Measurements from ENCODE around the gene PRDX2. TPM values are rescaled to one million over a fixed set of nuclear protein-coding genes. Genes with fewer than 3 reads are reported as not detected.

Gene PRDX2
- total and polyA plus RNA-seq, 3 experiments from 2014 or later = 183 to 257 (median 184) TPM

GRCh38 chr19:12782424-12783290 is 18.9 kb downstream of the PRDX2 start:
- ChIA-PET CTCF (interaction anchor here (1.1 to 16.3 kb wide), 3 partner anchors 8 to 17 kb away, joined by 3 to 483 read pairs (median 6); partner anchors contain the start of genes JUNB, PRDX2 and THSD8), POLR2A (interaction anchor here (0.5 to 2.7 kb wide), 8 partner anchors 9 to 232 kb away, joined by 3 to 140 read pairs (median 3); partner anchors contain the start of genes JUNB and THSD8)
- Mint-ChIP-seq H3K36me3 (peaks cover 0 to 1% (median 0%) of the 10 kb centered on the region in 3 donors), H3K9me3 (no peaks in the 10 kb centered on the region), H3K27ac (peak overlapping the region in 7 of 8 donors; percentile 96 to 100 (median 98)), H3K27me3 (peaks cover 0 to 2% of the 10 kb centered on the region in 2 donors), H3K4me1 (peaks cover 26 to 38% (median 28%) of the 10 kb centered on the region in 3 donors), H3K4me3 (peak overlapping the region; percentile 77 to 93 (median 85))
- Histone ChIP-seq H3K9me3 (ENCODE audit: low read length) (no peaks in the 10 kb centered on the region), H3K4me1 (ENCODE audit: insufficient read depth, low read length) (peaks cover 66% of the 10 kb centered on the region), H3K27me3 (ENCODE audit: insufficient read depth, low read length, poor library complexity, severe bottlenecking) (no peaks in the 10 kb centered on the region), H3K27ac (ENCODE audit: low read depth, low read length) (peak overlapping the region; percentile 84), H3K36me3 (ENCODE audit: insufficient read depth, low read length) (no peaks in the 10 kb centered on the region), H3K4me3 (ENCODE audit: low read length) (peak overlapping the region; percentile 64)
- peak in 4 of 5 donors; percentile 92 to 99 (median 95) for DNase-seq

GRCh38 chr19:12782174-12782423 is 19.5 kb downstream of the PRDX2 start:
- Mint-ChIP-seq H3K4me1 (peaks cover 31 to 43% (median 32%) of the 10 kb centered on the region in 3 donors), H3K36me3 (peaks cover 0 to 1% (median 0%) of the 10 kb centered on the region in 3 donors), H3K27ac (peak overlapping the region in 7 of 8 donors; percentile 96 to 100 (median 98)), H3K9me3 (no peaks in the 10 kb centered on the region), H3K27me3 (peaks cover 0 to 2% of the 10 kb centered on the region in 2 donors), H3K4me3 (peak overlapping the region; percentile 77 to 93 (median 85))
- ChIA-PET CTCF (interaction anchor here (1.6 to 16.3 kb wide), 2 partner anchors 15 to 16 kb away, joined by 6 to 483 read pairs; partner anchors contain the start of genes JUNB, PRDX2 and THSD8), POLR2A (interaction anchor here (0.5 to 2.7 kb wide), 7 partner anchors 10 to 231 kb away, joined by 3 to 140 read pairs (median 3); partner anchors contain the start of gene JUNB)
- no peaks in the 10 kb centered on the region for H3K27me3 ChIP-seq (ENCODE audit: insufficient read depth, low read length, poor library complexity, severe bottlenecking)
- peak in 1 of 5 donors; percentile 98 for DNase-seq
- peaks cover 70% of the 10 kb centered on the region for H3K4me1 ChIP-seq (ENCODE audit: insufficient read depth, low read length)
- no peaks in the 10 kb centered on the region for H3K36me3 ChIP-seq (ENCODE audit: insufficient read depth, low read length)
- peak overlapping the region; percentile 84 for H3K27ac ChIP-seq (ENCODE audit: low read depth, low read length)
- no peaks in the 10 kb centered on the region for H3K9me3 ChIP-seq (ENCODE audit: low read length)
- peak overlapping the region; percentile 55 for H3K4me3 ChIP-seq (ENCODE audit: low read length)

GRCh38 chr19:12779162-12779993 is 22.2 kb downstream of the PRDX2 start:
- peaks cover 0 to 2% of the 10 kb centered on the region in 2 donors for H3K27me3 Mint-ChIP-seq
- peaks cover 0 to 1% (median 0%) of the 10 kb centered on the region in 3 donors for H3K36me3 Mint-ChIP-seq
- H3K9me3 Mint-ChIP-seq = no peaks in the 10 kb centered on the region
- no peaks in the 10 kb centered on the region for H3K36me3 ChIP-seq (ENCODE audit: insufficient read depth, low read length)
- peak overlapping the region; percentile 37 to 86 (median 59) for H3K4me3 Mint-ChIP-seq
- H3K27me3 ChIP-seq (ENCODE audit: insufficient read depth, low read length, poor library complexity, severe bottlenecking) = no peaks in the 10 kb centered on the region
- peak overlapping the region; percentile 92 for H3K4me3 ChIP-seq (ENCODE audit: low read length)
- H3K27ac Mint-ChIP-seq = peak overlapping the region; percentile 39 to 98 (median 83)
- peaks cover 32 to 45% (median 34%) of the 10 kb centered on the region in 3 donors for H3K4me1 Mint-ChIP-seq
- CTCF ChIA-PET = interaction anchor here (0.9 to 16.3 kb wide), 5 partner anchors 8 to 107 kb away, joined by 4 to 483 read pairs (median 35); partner anchors contain the start of genes JUNB, PRDX2 and THSD8
- peak overlapping the region; percentile 61 for H3K27ac ChIP-seq (ENCODE audit: low read depth, low read length)
- no peak for DNase-seq
- peaks cover 57% of the 10 kb centered on the region for H3K4me1 ChIP-seq (ENCODE audit: insufficient read depth, low read length)
- POLR2A ChIA-PET = interaction anchor here (3.6 kb wide), 1 partner anchor 15 kb away, joined by 167 read pairs; the partner anchor contains the start of gene JUNB
- no peaks in the 10 kb centered on the region for H3K9me3 ChIP-seq (ENCODE audit: low read length)

GRCh38 chr19:12778905-12779161 is 22.8 kb downstream of the PRDX2 start:
- peak overlapping the region; percentile 92 for H3K4me3 ChIP-seq (ENCODE audit: low read length)
- no peaks in the 10 kb centered on the region for H3K27me3 ChIP-seq (ENCODE audit: insufficient read depth, low read length, poor library complexity, severe bottlenecking)
- peaks cover 32 to 46% (median 34%) of the 10 kb centered on the region in 3 donors for H3K4me1 Mint-ChIP-seq
- no peak for DNase-seq
- H3K36me3 ChIP-seq (ENCODE audit: insufficient read depth, low read length) = no peaks in the 10 kb centered on the region
- POLR2A ChIA-PET = interaction anchor here (0.6 to 3.6 kb wide), 3 partner anchors 10 to 164 kb away, joined by 4 to 167 read pairs (median 10); partner anchors contain the start of gene JUNB
- peaks cover 0 to 1% (median 0%) of the 10 kb centered on the region in 3 donors for H3K36me3 Mint-ChIP-seq
- no peaks in the 10 kb centered on the region for H3K9me3 Mint-ChIP-seq
- peak overlapping the region; percentile 61 for H3K27ac ChIP-seq (ENCODE audit: low read depth, low read length)
- H3K27ac Mint-ChIP-seq = peak overlapping the region; percentile 78 to 98 (median 94)
- H3K4me1 ChIP-seq (ENCODE audit: insufficient read depth, low read length) = peaks cover 51% of the 10 kb centered on the region
- peaks cover 0 to 2% of the 10 kb centered on the region in 2 donors for H3K27me3 Mint-ChIP-seq
- H3K9me3 ChIP-seq (ENCODE audit: low read length) = no peaks in the 10 kb centered on the region
- CTCF ChIA-PET = interaction anchor here (0.9 to 16.3 kb wide), 5 partner anchors 9 to 107 kb away, joined by 4 to 483 read pairs (median 35); partner anchors contain the start of genes JUNB, PRDX2 and THSD8
- H3K4me3 Mint-ChIP-seq = peak overlapping the region; percentile 81 to 94 (median 85)

GRCh38 chr19:12778017-12778904 is 23.3 kb downstream of the PRDX2 start:
- H3K27ac Mint-ChIP-seq = peak overlapping the region; percentile 78 to 98 (median 94)
- Histone ChIP-seq H3K27me3 (ENCODE audit: insufficient read depth, low read length, poor library complexity, severe bottlenecking) (no peaks in the 10 kb centered on the region), H3K4me1 (ENCODE audit: insufficient read depth, low read length) (peaks cover 46% of the 10 kb centered on the region), H3K36me3 (ENCODE audit: insufficient read depth, low read length) (no peaks in the 10 kb centered on the region), H3K27ac (ENCODE audit: low read depth, low read length) (peak overlapping the region; percentile 61), H3K4me3 (ENCODE audit: low read length) (peak overlapping the region; percentile 92), H3K9me3 (ENCODE audit: low read length) (no peaks in the 10 kb centered on the region)
- H3K4me3 Mint-ChIP-seq = peak overlapping the region; percentile 81 to 94 (median 85)
- no peaks in the 10 kb centered on the region for H3K9me3 Mint-ChIP-seq
- peaks cover 0 to 1% (median 0%) of the 10 kb centered on the region in 3 donors for H3K36me3 Mint-ChIP-seq
- ChIA-PET POLR2A (interaction anchor here (0.6 to 3.6 kb wide), 5 partner anchors 11 to 165 kb away, joined by 3 to 167 read pairs (median 5); partner anchors contain the start of gene JUNB), CTCF (interaction anchor here (0.9 to 16.3 kb wide), 8 partner anchors 9 to 106 kb away, joined by 3 to 483 read pairs (median 16); partner anchors contain the start of genes JUNB, PRDX2, RNASEH2A and THSD8)
- peaks cover 27 to 51% (median 30%) of the 10 kb centered on the region in 3 donors for H3K4me1 Mint-ChIP-seq
- DNase-seq = peak in 3 of 5 donors; percentile 32 to 65 (median 56)
- peaks cover 0 to 2% of the 10 kb centered on the region in 2 donors for H3K27me3 Mint-ChIP-seq

- Mint-ChIP-seq H3K27ac (peak overlapping the region; percentile 78 to 98 (median 94)), H3K36me3 (peaks cover 0 to 1% (median 0%) of the 10 kb centered on the region in 3 donors), H3K9me3 (no peaks in the 10 kb centered on the region), H3K27me3 (peaks cover 0 to 2% of the 10 kb centered on the region in 2 donors), H3K4me3 (peak overlapping the region; percentile 81 to 94 (median 85)), H3K4me1 (peaks cover 27 to 51% (median 30%) of the 10 kb centered on the region in 3 donors)
- ChIA-PET CTCF (interaction anchor here (1.0 to 16.3 kb wide), 11 partner anchors 9 to 108 kb away, joined by 3 to 483 read pairs (median 5); partner anchors contain the start of genes JUNB, PRDX2, RNASEH2A and THSD8), POLR2A (interaction anchor here (0.9 to 3.6 kb wide), 4 partner anchors 11 to 21 kb away, joined by 3 to 167 read pairs (median 8); partner anchors contain the start of gene JUNB)
- H3K27ac ChIP-seq (ENCODE audit: low read depth, low read length) = peak overlapping the region; percentile 61
- no peaks in the 10 kb centered on the region for H3K9me3 ChIP-seq (ENCODE audit: low read length)
- no peaks in the 10 kb centered on the region for H3K36me3 ChIP-seq (ENCODE audit: insufficient read depth, low read length)
- H3K4me1 ChIP-seq (ENCODE audit: insufficient read depth, low read length) = peaks cover 39% of the 10 kb centered on the region
- H3K27me3 ChIP-seq (ENCODE audit: insufficient read depth, low read length, poor library complexity, severe bottlenecking) = no peaks in the 10 kb centered on the region
- H3K4me3 ChIP-seq (ENCODE audit: low read length) = peak overlapping the region; percentile 92
- peak; percentile 74 to 86 (median 78) for DNase-seq
Observed at GRCh38 chr19:12777217-12778016, 24.2 kb downstream of the PRDX2 start.

All from CD8-positive, alpha-beta memory T cell (primary cell).